ENCODE measurements around the gene DUSP22. TPM values are rescaled to one million over a fixed set of nuclear protein-coding genes. Genes with fewer than 3 reads are reported as not detected.
A peak's percentile ranks its signal among the peaks of the same experiment; 100 is the strongest.

Gene DUSP22
- total and polyA plus RNA-seq, 9 of the 15 experiments (the other 6 are each of a cell fraction or from before 2014, with no cell fraction given): 9.3 to 19.4 (median 11.8) TPM

- Histone ChIP-seq H3K4me2 (ENCODE audit: insufficient read depth, low read length) (no peak overlapping the region), H3K4me1 (replicated peaks in 1 of 2; ENCODE audit: control insufficient read depth in 2 of 2, insufficient read depth in 2 of 2, low read length in 2 of 2) (peaks cover 0 to 4% of the 10 kb centered on the region in 2 experiments; a peak in 1 of 5 replicates), H3K27ac (ENCODE audit: extremely low read depth, low read depth, low read length) (no peak overlapping the region), H3K79me2 (ENCODE audit: control insufficient read depth, insufficient read depth, low read length) (no peaks in the 10 kb centered on the region), H3K9ac (ENCODE audit: insufficient read depth in 1 of 2, low read depth in 2 of 2, low read length in 2 of 2) (no peak overlapping the region), H2AFZ (ENCODE audit: low read depth, low read length) (no peak overlapping the region), H3K9me1 (ENCODE audit: control insufficient read depth, insufficient read depth, low read length) (no peaks in the 10 kb centered on the region), H3K9me3 (replicated peaks; ENCODE audit: control insufficient read depth, insufficient read depth, low read depth, low read length) (no peaks in the 10 kb centered on the region), H3K36me3 (ENCODE audit: control insufficient read depth, insufficient read depth, low read length) (no peaks in the 10 kb centered on the region), H3K4me3 (no peak overlapping the region), H4K20me1 (replicated peaks; ENCODE audit: control insufficient read depth, insufficient read depth, low read length) (peaks cover 10% of the 10 kb centered on the region; the same call in 1 of the 2 replicates), H3K27me3 (ENCODE audit: control insufficient read depth in 2 of 2, insufficient read depth in 2 of 2, low read length in 2 of 2) (peaks cover 67 to 79% of the 10 kb centered on the region in 2 experiments)
- intact Hi-C loops (cut with micrococcal nuclease): no loop called here
- in situ Hi-C loops (cut with MboI): no loop called here
- no TSS peak for BruUV-seq (replicated peaks)
- DNase-seq (ENCODE audit: extremely low read depth in 1 of 4, low spot score in 3 of 4): no peak
- WGBS (ENCODE audit: insufficient coverage, low coverage, missing lambda C conversion rate): 4% methylated on average over 26 of the region's 26 CpGs
- TF ChIP-seq L3MBTL2 (IDR thresholded peaks at IDR 0.05): no peak
- no peak for TF ChIP-seq ZNF778 (CRISPR knock-in tag; IDR thresholded peaks at IDR 0.05)
- TF ChIP-seq ETV5 (CRISPR knock-in tag; IDR thresholded peaks at IDR 0.05; ENCODE audit: low read depth): no peak
- no peak for TF ChIP-seq PHB2 (IDR thresholded peaks at IDR 0.05; ENCODE audit: low read depth)
- no peak for TF ChIP-seq BRF1 (IDR thresholded peaks at IDR 0.05; ENCODE audit: borderline replicate concordance, extremely low read depth, insufficient read length)
- no peak for TF ChIP-seq CBX8 (IDR thresholded peaks at IDR 0.05; ENCODE audit: borderline replicate concordance, extremely low read depth, low read depth, low read length, poor library complexity, severe bottlenecking)
- no peak for TF ChIP-seq ARID2 (IDR thresholded peaks at IDR 0.05)
- ChIA-PET POLR2A (interaction anchor here (0.6 to 1.0 kb wide), 3 partner anchors 30 to 162 kb away, joined by 3 read pairs; no protein-coding TSS in a partner anchor), CTCF (ENCODE audit: low intra/inter-chr PET ratio) (no interaction called here)
- FAIRE-seq: peak; percentile 49
- no peak for ATAC-seq
These were observed 88.2 kb downstream of the DUSP22 start for GRCh38 chr6:380234-381218.
